ENCODE results near the gene CXCL12.

CXCL12 gene

DNA sequence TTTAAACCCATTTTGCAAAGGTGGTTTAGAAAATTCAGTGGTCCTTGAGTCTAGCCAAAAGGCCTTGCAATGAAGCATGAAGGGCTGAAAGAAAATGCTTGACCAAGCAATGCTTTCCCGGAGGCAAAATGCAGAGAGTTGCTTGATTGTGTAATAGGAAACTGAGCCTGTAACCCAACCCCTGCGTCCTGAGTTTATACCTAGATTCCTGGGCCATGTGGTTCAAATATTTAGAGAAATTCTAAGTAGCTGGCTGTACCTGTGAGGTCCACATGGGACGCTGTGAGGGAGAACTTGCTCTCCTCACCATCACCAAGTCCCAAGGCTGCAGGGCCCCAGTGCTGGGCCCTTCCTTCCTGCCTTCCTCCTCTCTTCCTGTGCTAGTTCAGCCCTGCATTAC lies 45.7 kb downstream of the CXCL12 start:
- TF ChIP-seq ZFX (IDR thresholded peaks at IDR 0.05) (no peak), CTCF (conservative IDR thresholded peaks at IDR 0.05) (no peak; the same call in 1 of the 2 replicates)
- H3K27ac ChIP-seq, result no peak overlapping the region

GRCh38 chr10:44337081-44337480 lies 47.8 kb downstream of the CXCL12 start:
- TF ChIP-seq CTCF (conservative IDR thresholded peaks at IDR 0.05) (no peak), ZFX (IDR thresholded peaks at IDR 0.05) (no peak)
- H3K27ac ChIP-seq, result no peak overlapping the region

- no peak for TF ChIP-seq CTCF (conservative IDR thresholded peaks at IDR 0.05)
- TF ChIP-seq ZFX (IDR thresholded peaks at IDR 0.05), result no peak
- H3K27ac ChIP-seq, result no peak overlapping the region
These were observed 49.4 kb downstream of the CXCL12 start for GRCh38 chr10:44335330-44336021.

GRCh38 chr10:44334621-44335184 lies 50.2 kb downstream of the CXCL12 start:
- TF ChIP-seq ZFX (IDR thresholded peaks at IDR 0.05) (no peak), CTCF (conservative IDR thresholded peaks at IDR 0.05) (no peak)
- no peak overlapping the region for H3K27ac ChIP-seq

DNA sequence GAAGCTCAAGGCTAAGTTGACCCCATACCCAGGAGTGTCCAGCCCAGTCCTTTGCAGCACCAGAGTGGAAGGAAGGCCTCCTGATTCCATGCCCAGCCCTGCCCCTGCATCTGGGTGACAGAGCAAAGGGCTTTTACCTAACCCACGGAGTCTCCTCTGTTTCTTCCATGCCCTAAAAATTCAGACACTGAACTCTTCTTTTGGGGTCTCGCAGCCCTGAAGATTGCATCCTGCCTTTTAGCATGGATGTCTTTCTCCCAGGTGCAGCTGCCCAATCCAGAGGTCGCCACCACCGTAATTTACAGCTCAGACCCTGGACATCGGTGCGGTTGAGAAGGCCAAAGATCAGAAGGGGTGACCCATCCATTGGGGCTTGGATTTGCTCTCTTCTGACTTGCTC lies 50.8 kb downstream of the CXCL12 start:
- TF ChIP-seq CTCF (conservative IDR thresholded peaks at IDR 0.05) (no peak), ZFX (IDR thresholded peaks at IDR 0.05) (no peak)
- no peak overlapping the region for H3K27ac ChIP-seq

DNA sequence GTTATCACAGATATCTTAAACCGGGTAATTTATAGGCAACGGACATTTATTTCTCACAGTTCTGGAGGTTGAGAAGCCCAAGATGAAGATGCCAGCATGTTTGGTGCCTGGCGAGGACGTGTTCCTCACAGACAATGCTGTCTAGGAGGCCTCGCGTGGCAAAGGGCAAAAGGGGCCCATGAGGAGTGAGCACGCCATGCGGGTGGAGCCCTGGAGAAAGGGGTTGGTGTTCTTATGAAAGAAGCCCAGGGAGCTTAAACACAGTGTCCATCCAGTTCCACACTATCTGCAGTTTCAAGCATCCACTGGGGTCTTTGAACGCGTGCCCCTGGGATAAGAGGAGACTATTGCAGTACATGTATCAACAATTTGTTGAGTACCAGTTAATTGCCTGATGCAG lies 51.4 kb downstream of the CXCL12 start:
- TF ChIP-seq CTCF (conservative IDR thresholded peaks at IDR 0.05) (no peak), ZFX (IDR thresholded peaks at IDR 0.05) (no peak)

DNA sequence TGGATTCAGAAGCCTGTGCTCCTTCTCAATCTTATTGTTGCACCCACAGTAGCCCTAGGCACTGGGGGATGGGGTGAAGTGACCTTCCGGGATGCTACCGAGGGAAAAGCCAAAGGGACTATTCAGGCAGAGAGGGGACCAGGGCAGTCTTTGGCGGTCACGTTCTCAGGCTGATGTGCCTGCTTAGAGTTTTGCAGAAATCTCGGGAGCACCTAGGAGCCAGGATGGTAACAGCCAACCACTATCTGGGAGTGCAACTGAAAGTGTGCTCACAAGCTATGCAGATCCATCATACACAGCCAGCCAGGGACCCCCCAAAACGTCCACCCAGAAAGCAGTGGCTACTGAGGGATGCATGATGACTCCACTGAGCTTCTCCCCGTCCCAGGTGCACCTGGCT lies 52.4 kb downstream of the CXCL12 start:
- no peak overlapping the region for H3K27ac ChIP-seq
- no peak for TF ChIP-seq ZFX (IDR thresholded peaks at IDR 0.05)
- no peak for TF ChIP-seq CTCF (conservative IDR thresholded peaks at IDR 0.05)

More for the DNA sequence above, 51.4 kb downstream of the CXCL12 start:
- no peak overlapping the region for H3K27ac ChIP-seq
